HepG2 (cell line): Measurements from ENCODE around the gene CDK5RAP1. TPM values are rescaled to one million over a fixed set of nuclear protein-coding genes. Genes with fewer than 3 reads are reported as not detected.

ENCODE experiments used
- HNF4A ChIP-seq: sonication (generic); formaldehyde crosslinking; IDR thresholded peaks from 2 replicates; pipeline ENCODE4 v1.4.0; 2020; ENCODE audit warnings: missing genetic modification reagents
- HNRNPL ChIP-seq: fragments of 200-400 bp; formaldehyde crosslinking; IDR thresholded peaks from 2 replicates; pipeline ENCODE4 v1.6.1; 2017; ENCODE audit warnings: mild to moderate bottlenecking, low read depth, low read length
- HOXD1 ChIP-seq: sonication (generic); formaldehyde crosslinking; IDR thresholded peaks from 2 replicates; pipeline ENCODE4 v1.5.0; 2020; ENCODE audit warnings: missing genetic modification reagents
- ONECUT2 ChIP-seq: sonication (generic); formaldehyde crosslinking; IDR thresholded peaks from 2 replicates; pipeline ENCODE4 v1.4.0; 2020; ENCODE audit warnings: missing genetic modification reagents
- RAD21 ChIP-seq: fragments of 450-650 bp; formaldehyde crosslinking; IDR thresholded peaks from 2 replicates; pipeline ENCODE4 v1.5.0; 2020; ENCODE audit warnings: mild to moderate bottlenecking
- SMYD3 ChIP-seq: sonication (generic); formaldehyde crosslinking; IDR thresholded peaks from 2 replicates; pipeline ENCODE4 v1.8.1; 2023; ENCODE audit warnings: mild to moderate bottlenecking, missing genetic modification reagents
- ZBTB7B ChIP-seq: sonication (generic); formaldehyde crosslinking; IDR thresholded peaks from 2 replicates; pipeline ENCODE4 v1.4.0; 2020; ENCODE audit warnings: missing genetic modification reagents
- ZNF12 ChIP-seq: sonication (generic); formaldehyde crosslinking; IDR thresholded peaks from 2 replicates; pipeline ENCODE4 v1.5.0; 2020; ENCODE audit warnings: missing genetic modification reagents
- ZNF121 ChIP-seq: sonication (generic); formaldehyde crosslinking; IDR thresholded peaks from 2 replicates; pipeline ENCODE4 v1.5.0; 2020; ENCODE audit warnings: mild to moderate bottlenecking, missing genetic modification reagents
- ZNF232 ChIP-seq: sonication (generic); formaldehyde crosslinking; IDR thresholded peaks from 2 replicates; pipeline ENCODE4 v1.4.0; 2020; ENCODE audit warnings: missing genetic modification reagents, borderline replicate concordance
- ZNF264 ChIP-seq: sonication (generic); formaldehyde crosslinking; IDR thresholded peaks from 2 replicates; pipeline ENCODE4 v1.4.0; 2020; ENCODE audit warnings: missing genetic modification reagents
- ZNF331 ChIP-seq: sonication (generic); formaldehyde crosslinking; IDR thresholded peaks from 2 replicates; pipeline ENCODE4 v1.4.0; 2020; ENCODE audit warnings: missing genetic modification reagents
- ZNF34 ChIP-seq: sonication (generic); formaldehyde crosslinking; IDR thresholded peaks from 2 replicates; pipeline ENCODE4 v1.4.0; 2020; ENCODE audit warnings: mild to moderate bottlenecking, missing genetic modification reagents, borderline replicate concordance
- polyA plus RNA-seq, 8 experiments: library from polyadenylated mRNA; depleted of rRNA in 3 of 8; stranded (reverse) in 7 of 8; unstranded in 1 of 8; fragments of >200 nt; fragmentation: Illumina TruSeq in 4 of 8; extraction: Trizol in 4 of 8; gene quantifications; 2 replicates each; pipeline versions ENCODE4 v1.2.1 to v1.2.3, GENCODE V29; 2011 to 2016; ENCODE audit warnings: low read depth in 4 of 8, missing spikeins in 1 of 8, mixed read lengths in 1 of 8; ENCODE audit not compliant: insufficient read depth in 1 of 8
- total RNA-seq, 5 experiments: library from RNA; depleted of rRNA; stranded (reverse); fragments of >200 nt; fragmentation: Illumina TruSeq; extraction: Trizol; gene quantifications; 2 replicates each; pipeline ENCODE4 v1.2.3, GENCODE V29; 2016; ENCODE audit warnings: low read depth in 1 of 5
- TF ChIP-seq, protein P1 (sequence below): sonication (generic); formaldehyde crosslinking; IDR thresholded peaks from 2 replicates; pipeline ENCODE4 v1.8.0; 2022; ENCODE audit warnings: mild to moderate bottlenecking, missing genetic modification reagents
- TF ChIP-seq, protein P2 (sequence below): IDR thresholded peaks from 2 replicates; pipeline ENCODE4 v1.6.1; 2012; ENCODE audit warnings: inconsistent platforms
- TF ChIP-seq, protein P3 (sequence below): sonication (generic); formaldehyde crosslinking; IDR thresholded peaks from 2 replicates; pipeline ENCODE4 v1.4.0; 2020; ENCODE audit warnings: mild to moderate bottlenecking, missing genetic modification reagents
- TF ChIP-seq, protein P4 (sequence below): sonication (generic); formaldehyde crosslinking; IDR thresholded peaks from 2 replicates; pipeline ENCODE4 v1.4.0; 2020; ENCODE audit warnings: missing genetic modification reagents
- TF ChIP-seq, protein P5 (sequence below): sonication (generic); formaldehyde crosslinking; IDR thresholded peaks from 2 replicates; pipeline ENCODE4 v1.4.0; 2020; ENCODE audit warnings: missing genetic modification reagents, borderline replicate concordance

CDK5RAP1 gene
- total and polyA plus RNA-seq, 2 of the 13 experiments (the other 11 are each of a cell fraction or from before 2014, with no cell fraction given) = 53.6 to 98.2 TPM

DNA sequence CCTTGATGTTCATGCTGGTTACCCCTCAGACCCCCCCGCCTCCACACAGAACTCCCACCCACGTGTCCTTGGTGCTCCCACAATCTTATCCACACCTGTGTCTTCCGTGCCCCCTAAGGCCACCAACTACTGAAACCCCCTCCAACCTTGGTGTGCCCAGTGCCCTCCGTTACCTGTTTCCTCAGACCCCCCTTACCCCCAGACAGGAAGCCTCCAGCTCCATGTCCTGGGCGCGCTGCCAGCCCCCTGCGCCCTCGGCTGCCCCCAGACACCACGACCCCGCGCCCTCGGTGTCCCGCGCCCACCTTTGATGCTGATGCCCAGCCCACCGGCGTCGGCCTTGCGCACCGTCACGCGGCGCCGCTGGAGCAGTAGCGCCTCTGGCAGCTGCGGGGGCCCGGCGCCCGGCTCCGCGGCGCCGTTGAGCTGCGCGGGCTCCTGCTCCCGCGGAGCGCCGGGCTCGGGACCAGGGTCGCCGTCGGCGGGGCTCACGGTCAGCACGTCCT lies 41.7 kb upstream of the CDK5RAP1 start (continued):
- TF ChIP-seq, protein P1, sequence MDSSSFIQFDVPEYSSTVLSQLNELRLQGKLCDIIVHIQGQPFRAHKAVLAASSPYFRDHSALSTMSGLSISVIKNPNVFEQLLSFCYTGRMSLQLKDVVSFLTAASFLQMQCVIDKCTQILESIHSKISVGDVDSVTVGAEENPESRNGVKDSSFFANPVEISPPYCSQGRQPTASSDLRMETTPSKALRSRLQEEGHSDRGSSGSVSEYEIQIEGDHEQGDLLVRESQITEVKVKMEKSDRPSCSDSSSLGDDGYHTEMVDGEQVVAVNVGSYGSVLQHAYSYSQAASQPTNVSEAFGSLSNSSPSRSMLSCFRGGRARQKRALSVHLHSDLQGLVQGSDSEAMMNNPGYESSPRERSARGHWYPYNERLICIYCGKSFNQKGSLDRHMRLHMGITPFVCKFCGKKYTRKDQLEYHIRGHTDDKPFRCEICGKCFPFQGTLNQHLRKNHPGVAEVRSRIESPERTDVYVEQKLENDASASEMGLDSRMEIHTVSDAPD = no peak; the same call in 1 of the 2 replicates
- no peak for TF ChIP-seq ZNF12 (CRISPR knock-in tag)
- no peak for TF ChIP-seq ZNF331 (CRISPR knock-in tag)
- no peak for TF ChIP-seq ONECUT2
- no peak for TF ChIP-seq ZNF121 (CRISPR knock-in tag)
- TF ChIP-seq, protein P2, sequence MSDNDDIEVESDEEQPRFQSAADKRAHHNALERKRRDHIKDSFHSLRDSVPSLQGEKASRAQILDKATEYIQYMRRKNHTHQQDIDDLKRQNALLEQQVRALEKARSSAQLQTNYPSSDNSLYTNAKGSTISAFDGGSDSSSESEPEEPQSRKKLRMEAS = peak; percentile 45; the same call in 1 of the 2 replicates
- TF ChIP-seq RAD21 (CRISPR knock-in tag) = no peak
- TF ChIP-seq ZNF232 (CRISPR knock-in tag) = no peak
- no peak; the same call in 1 of the 2 replicates for TF ChIP-seq HOXD1 (CRISPR knock-in tag)
- no peak for TF ChIP-seq HNF4A (CRISPR knock-in tag)
- no peak for TF ChIP-seq SMYD3
- TF ChIP-seq ZNF34 (CRISPR knock-in tag) = no peak
- TF ChIP-seq, protein P3, sequence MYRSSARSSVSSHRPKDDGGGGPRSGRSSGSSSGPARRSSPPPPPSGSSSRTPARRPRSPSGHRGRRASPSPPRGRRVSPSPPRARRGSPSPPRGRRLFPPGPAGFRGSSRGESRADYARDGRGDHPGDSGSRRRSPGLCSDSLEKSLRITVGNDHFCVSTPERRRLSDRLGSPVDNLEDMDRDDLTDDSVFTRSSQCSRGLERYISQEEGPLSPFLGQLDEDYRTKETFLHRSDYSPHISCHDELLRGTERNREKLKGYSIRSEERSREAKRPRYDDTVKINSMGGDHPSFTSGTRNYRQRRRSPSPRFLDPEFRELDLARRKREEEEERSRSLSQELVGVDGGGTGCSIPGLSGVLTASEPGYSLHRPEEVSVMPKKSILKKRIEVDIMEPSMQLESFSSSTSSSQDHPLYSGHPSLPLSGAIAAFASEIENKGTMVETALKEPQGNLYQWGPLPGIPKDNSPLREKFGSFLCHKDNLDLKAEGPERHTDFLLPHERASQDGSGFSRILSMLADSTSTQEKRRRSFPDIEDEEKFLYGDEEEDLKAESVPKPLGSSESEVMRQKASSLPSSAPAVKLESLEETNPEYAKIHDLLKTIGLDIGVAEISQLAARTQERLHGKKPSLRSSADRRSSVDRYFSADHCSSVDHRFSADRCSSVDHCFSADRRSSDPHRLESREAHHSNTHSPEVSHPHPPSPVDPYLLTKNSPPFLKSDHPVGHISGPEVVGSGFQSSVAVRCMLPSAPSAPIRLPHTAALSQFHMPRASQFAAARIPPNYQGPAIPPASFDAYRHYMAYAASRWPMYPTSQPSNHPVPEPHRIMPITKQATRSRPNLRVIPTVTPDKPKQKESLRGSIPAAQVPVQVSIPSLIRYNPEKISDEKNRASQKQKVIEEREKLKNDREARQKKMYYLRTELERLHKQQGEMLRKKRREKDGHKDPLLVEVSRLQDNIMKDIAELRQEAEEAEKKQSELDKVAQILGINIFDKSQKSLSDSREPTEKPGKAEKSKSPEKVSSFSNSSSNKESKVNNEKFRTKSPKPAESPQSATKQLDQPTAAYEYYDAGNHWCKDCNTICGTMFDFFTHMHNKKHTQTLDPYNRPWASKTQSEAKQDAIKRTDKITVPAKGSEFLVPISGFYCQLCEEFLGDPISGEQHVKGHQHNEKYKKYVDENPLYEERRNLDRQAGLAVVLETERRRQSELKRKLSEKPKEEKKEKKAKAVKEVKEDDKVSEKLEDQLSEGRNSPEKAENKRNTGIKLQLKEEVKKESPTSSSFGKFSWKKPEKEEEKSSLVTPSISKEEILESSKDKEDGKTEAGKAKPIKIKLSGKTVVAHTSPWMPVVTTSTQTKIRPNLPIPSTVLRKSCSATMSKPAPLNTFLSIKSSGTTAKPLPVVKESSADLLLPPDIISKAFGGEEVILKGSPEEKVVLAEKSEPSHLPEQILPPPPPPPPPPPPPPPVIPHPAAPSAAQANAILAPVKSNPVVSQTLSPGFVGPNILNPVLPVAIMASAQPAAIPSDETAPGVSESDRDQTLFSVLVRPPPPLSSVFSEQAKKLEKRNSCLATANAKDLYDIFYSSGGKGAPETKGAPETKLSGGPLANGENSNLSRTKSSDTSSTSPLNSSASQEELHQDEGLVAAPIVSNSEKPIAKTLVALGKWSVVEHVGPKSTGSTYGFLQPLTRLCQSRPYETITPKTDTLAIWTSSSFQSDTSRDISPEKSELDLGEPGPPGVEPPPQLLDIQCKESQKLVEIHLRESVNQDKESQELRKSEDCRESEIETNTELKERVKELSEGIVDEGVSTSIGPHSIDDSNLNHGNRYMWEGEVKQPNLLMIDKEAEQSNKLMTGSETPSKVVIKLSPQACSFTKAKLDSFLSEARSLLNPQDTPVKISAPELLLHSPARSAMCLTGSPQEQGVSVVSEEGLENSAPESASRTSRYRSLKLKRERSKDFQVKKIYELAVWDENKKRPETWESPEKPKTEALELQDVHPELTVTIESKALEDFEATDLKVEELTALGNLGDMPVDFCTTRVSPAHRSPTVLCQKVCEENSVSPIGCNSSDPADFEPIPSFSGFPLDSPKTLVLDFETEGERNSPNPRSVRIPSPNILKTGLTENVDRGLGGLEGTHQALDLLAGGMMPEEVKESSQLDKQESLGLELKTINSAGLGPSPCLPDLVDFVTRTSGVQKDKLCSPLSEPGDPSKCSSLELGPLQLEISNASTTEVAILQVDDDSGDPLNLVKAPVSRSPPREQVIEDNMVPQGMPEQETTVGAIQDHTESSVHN (CRISPR knock-in tag) = 0 out of 2 replicates have a peak, but pooled peaks have one; percentile 83
- TF ChIP-seq, protein P4, sequence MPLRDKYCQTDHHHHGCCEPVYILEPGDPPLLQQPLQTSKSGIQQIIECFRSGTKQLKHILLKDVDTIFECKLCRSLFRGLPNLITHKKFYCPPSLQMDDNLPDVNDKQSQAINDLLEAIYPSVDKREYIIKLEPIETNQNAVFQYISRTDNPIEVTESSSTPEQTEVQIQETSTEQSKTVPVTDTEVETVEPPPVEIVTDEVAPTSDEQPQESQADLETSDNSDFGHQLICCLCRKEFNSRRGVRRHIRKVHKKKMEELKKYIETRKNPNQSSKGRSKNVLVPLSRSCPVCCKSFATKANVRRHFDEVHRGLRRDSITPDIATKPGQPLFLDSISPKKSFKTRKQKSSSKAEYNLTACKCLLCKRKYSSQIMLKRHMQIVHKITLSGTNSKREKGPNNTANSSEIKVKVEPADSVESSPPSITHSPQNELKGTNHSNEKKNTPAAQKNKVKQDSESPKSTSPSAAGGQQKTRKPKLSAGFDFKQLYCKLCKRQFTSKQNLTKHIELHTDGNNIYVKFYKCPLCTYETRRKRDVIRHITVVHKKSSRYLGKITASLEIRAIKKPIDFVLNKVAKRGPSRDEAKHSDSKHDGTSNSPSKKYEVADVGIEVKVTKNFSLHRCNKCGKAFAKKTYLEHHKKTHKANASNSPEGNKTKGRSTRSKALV (CRISPR knock-in tag) = no peak
- no peak for TF ChIP-seq ZNF264
- TF ChIP-seq, protein P5, sequence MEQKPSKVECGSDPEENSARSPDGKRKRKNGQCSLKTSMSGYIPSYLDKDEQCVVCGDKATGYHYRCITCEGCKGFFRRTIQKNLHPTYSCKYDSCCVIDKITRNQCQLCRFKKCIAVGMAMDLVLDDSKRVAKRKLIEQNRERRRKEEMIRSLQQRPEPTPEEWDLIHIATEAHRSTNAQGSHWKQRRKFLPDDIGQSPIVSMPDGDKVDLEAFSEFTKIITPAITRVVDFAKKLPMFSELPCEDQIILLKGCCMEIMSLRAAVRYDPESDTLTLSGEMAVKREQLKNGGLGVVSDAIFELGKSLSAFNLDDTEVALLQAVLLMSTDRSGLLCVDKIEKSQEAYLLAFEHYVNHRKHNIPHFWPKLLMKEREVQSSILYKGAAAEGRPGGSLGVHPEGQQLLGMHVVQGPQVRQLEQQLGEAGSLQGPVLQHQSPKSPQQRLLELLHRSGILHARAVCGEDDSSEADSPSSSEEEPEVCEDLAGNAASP (CRISPR knock-in tag) = no peak
- TF ChIP-seq HNRNPL = no peak
- TF ChIP-seq ZBTB7B (CRISPR knock-in tag) = peak; percentile 27; the same call in 1 of the 2 replicates
